ENCODE results near the gene MN1.

MN1 gene

DNA sequence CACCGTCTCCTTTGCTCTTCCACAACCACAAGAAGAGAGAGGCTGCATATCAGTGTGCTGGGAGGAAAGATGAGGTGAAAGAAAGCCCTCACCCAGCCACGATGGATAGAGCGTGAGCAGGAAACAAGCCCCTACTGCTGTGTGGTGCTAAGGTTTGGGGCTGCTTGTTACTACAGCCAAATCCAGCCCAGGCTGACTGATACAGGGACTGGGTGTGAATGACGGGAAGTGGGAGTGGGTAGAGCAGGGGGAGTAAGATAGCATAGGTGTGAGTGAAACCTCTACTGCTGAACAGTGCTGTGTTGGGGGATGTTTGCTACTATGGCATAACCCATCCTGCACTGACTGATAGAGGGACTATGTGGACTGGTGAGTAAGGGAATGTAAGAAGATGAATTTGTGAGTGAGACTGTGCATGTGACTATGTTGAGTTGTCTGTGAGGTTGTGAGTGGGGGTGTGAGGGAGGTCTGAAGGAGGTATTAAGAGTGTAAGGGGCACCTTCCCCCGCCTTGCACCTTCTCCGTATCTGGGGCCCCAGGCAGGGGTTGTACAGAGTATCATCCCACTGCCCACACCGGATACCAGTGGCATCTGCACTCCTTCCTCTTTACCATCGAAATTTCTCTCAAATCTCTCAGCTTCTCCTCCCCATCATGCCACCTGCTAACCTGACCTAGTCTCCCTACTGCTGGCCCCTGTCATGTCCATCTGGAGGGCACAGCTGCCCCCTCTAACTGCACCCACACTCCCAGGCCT, 91.5 kb downstream of the MN1 start:
- Histone ChIP-seq H3K9me3 (ENCODE audit: insufficient read depth, low read length) (no peaks in the 10 kb centered on the region), H2AFZ (ENCODE audit: low read depth, low read length, severe bottlenecking) (no peak overlapping the region), H3K4me2 (ENCODE audit: low read depth, low read length, poor library complexity, severe bottlenecking) (no peak overlapping the region), H3K79me2 (ENCODE audit: insufficient read depth, low read length) (no peaks in the 10 kb centered on the region), H3F3A (ENCODE audit: insufficient read depth) (no peaks in the 10 kb centered on the region), H3K4me3 (ENCODE audit: insufficient read depth, low read length, poor library complexity, severe bottlenecking) (no peak overlapping the region), H3K9ac (ENCODE audit: low read length) (no peak overlapping the region), H3K27me3 (ENCODE audit: low read length) (no peaks in the 10 kb centered on the region), H3K36me3 (ENCODE audit: low read length) (no peaks in the 10 kb centered on the region), H3K9me2 (replicated peaks; ENCODE audit: insufficient read depth, low read length) (no peaks in the 10 kb centered on the region), H3K27ac (ENCODE audit: low read depth, low read length) (no peak overlapping the region), H4K20me1 (ENCODE audit: low read depth, low read length) (no peaks in the 10 kb centered on the region)
- TF ChIP-seq, protein P1, sequence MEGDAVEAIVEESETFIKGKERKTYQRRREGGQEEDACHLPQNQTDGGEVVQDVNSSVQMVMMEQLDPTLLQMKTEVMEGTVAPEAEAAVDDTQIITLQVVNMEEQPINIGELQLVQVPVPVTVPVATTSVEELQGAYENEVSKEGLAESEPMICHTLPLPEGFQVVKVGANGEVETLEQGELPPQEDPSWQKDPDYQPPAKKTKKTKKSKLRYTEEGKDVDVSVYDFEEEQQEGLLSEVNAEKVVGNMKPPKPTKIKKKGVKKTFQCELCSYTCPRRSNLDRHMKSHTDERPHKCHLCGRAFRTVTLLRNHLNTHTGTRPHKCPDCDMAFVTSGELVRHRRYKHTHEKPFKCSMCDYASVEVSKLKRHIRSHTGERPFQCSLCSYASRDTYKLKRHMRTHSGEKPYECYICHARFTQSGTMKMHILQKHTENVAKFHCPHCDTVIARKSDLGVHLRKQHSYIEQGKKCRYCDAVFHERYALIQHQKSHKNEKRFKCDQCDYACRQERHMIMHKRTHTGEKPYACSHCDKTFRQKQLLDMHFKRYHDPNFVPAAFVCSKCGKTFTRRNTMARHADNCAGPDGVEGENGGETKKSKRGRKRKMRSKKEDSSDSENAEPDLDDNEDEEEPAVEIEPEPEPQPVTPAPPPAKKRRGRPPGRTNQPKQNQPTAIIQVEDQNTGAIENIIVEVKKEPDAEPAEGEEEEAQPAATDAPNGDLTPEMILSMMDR (IDR thresholded peaks at IDR 0.05; ENCODE audit: insufficient read depth, low read length, poor library complexity, severe bottlenecking) = no peak
- TF ChIP-seq EZH2phosphoT487 (conservative IDR thresholded peaks at IDR 0.05; ENCODE audit: low read length) = no peak

DNA sequence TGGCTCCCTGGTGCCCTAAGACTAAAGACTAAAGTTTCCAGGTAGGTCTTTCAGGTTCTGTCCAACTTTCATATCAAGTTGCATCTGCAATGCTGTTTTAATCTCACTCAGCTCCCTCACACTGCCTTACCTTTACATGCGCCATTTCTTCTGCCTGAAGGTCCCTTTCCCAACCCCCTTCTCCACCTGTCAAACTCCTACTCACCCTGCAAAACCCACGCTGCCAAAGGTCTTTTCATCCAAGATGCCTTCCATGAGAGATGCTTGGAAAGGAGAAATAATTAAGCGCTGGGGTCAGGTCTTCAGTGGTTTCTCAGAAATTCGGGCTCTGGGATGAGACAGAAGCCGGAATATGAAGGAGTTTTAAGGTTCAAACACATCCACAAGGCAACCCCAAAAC, 95.1 kb downstream of the MN1 start:
- H4K20me1 ChIP-seq (ENCODE audit: low read depth, low read length) = no peaks in the 10 kb centered on the region
- H3K9me3 ChIP-seq (ENCODE audit: insufficient read depth, low read length) = no peaks in the 10 kb centered on the region
- no peak for TF ChIP-seq EZH2phosphoT487 (conservative IDR thresholded peaks at IDR 0.05; ENCODE audit: low read length)
- TF ChIP-seq, protein P1 (IDR thresholded peaks at IDR 0.05; ENCODE audit: insufficient read depth, low read length, poor library complexity, severe bottlenecking) = no peak
- H3K4me2 ChIP-seq (ENCODE audit: low read depth, low read length, poor library complexity, severe bottlenecking) = no peak overlapping the region
- no peaks in the 10 kb centered on the region for H3K27me3 ChIP-seq (ENCODE audit: low read length)
- H3K79me2 ChIP-seq (ENCODE audit: insufficient read depth, low read length) = no peaks in the 10 kb centered on the region
- no peak overlapping the region for H3K27ac ChIP-seq (ENCODE audit: low read depth, low read length)
- H3F3A ChIP-seq (ENCODE audit: insufficient read depth) = no peaks in the 10 kb centered on the region
- no peak overlapping the region for H3K4me3 ChIP-seq (ENCODE audit: insufficient read depth, low read length, poor library complexity, severe bottlenecking)
- no peak overlapping the region for H3K9ac ChIP-seq (ENCODE audit: low read length)
- H3K9me2 ChIP-seq (replicated peaks; ENCODE audit: insufficient read depth, low read length) = no peaks in the 10 kb centered on the region
- H3K36me3 ChIP-seq (ENCODE audit: low read length) = no peaks in the 10 kb centered on the region
- H2AFZ ChIP-seq (ENCODE audit: low read depth, low read length, severe bottlenecking) = no peak overlapping the region

DNA sequence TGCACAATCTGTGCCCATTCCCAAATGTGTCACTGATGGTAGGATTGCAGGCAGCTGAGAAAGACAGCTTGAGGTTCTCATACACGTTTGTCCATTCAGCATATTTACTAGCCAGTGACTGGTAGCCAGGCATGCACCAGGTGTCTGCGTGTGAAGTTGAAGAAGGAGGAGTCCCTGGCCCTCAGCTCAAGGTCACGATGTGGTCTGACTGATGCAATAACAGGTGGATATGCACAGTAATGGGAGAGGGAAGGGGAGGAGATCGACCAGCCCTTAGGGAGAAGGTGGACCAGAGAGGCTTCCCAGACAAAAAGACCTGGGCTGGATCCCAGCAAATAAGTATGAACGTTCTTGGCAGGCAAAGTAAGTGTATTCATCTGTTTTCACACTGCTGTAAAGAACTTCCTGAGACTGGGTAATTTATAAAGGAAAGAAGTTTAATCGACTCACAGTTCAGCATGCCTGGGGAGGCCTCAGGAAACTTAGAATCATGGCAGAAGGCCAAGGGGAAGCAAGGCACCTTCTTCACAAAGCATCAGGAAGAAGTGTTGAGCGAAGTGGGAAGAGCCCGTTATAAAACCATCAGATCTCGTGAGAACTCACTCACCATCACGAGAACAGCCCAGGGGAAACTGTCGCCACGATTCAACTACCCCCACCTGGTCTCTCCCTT, 96.0 kb downstream of the MN1 start:
- Histone ChIP-seq H3K9ac (ENCODE audit: low read length) (no peak overlapping the region), H3K9me3 (ENCODE audit: insufficient read depth, low read length) (no peaks in the 10 kb centered on the region), H2AFZ (ENCODE audit: low read depth, low read length, severe bottlenecking) (no peak overlapping the region), H3K4me3 (ENCODE audit: insufficient read depth, low read length, poor library complexity, severe bottlenecking) (no peak overlapping the region), H3K27me3 (ENCODE audit: low read length) (no peaks in the 10 kb centered on the region), H3K27ac (ENCODE audit: low read depth, low read length) (no peak overlapping the region), H3F3A (ENCODE audit: insufficient read depth) (no peaks in the 10 kb centered on the region), H3K4me2 (ENCODE audit: low read depth, low read length, poor library complexity, severe bottlenecking) (no peak overlapping the region), H3K9me2 (replicated peaks; ENCODE audit: insufficient read depth, low read length) (no peaks in the 10 kb centered on the region), H4K20me1 (ENCODE audit: low read depth, low read length) (no peaks in the 10 kb centered on the region), H3K79me2 (ENCODE audit: insufficient read depth, low read length) (no peaks in the 10 kb centered on the region), H3K36me3 (ENCODE audit: low read length) (no peaks in the 10 kb centered on the region)
- no peak for TF ChIP-seq EZH2phosphoT487 (conservative IDR thresholded peaks at IDR 0.05; ENCODE audit: low read length)
- TF ChIP-seq, protein P1 (IDR thresholded peaks at IDR 0.05; ENCODE audit: insufficient read depth, low read length, poor library complexity, severe bottlenecking) = no peak

All from SU-DHL-6 (cell line).